Keratinocyte (primary cell): ENCODE results near the gene MAML1. TPM values are rescaled to one million over a fixed set of nuclear protein-coding genes. Genes with fewer than 3 reads are reported as not detected.

Experiments
- DNase-seq: peaks from one replicate; pipeline ENCODE4 v3.0.0-alpha.2; 2011; ENCODE audit warnings: low read depth, missing footprints, low spot score
- FAIRE-seq: peaks from 2 replicates; lab custom pipeline; 2011; peaks lifted over from hg19 to GRCh38; lab: Jason Lieb, UNC
- H2AFZ ChIP-seq: 2 replicates; pipeline ENCODE4 v1.6.0; 2012; ENCODE audit warnings: low read length, control low read depth, inconsistent platforms; ENCODE audit not compliant: control insufficient read depth
- H3K27ac ChIP-seq: 2 replicates; pipeline ENCODE4 v1.5.1; 2011; ENCODE audit warnings: low read length; ENCODE audit not compliant: control insufficient read depth, insufficient read depth
- H3K27me3 ChIP-seq: 3 replicates; pipeline ENCODE4 v1.6.0; 2011; ENCODE audit warnings: low read length; ENCODE audit not compliant: control insufficient read depth, insufficient read depth; ENCODE audit errors: extremely low read depth
- H3K36me3 ChIP-seq, 2 experiments: 2 replicates in 1 of 2; 3 replicates in 1 of 2; pipeline ENCODE4 v1.5.1; 2011; ENCODE audit warnings: low read length in 2 of 2, mild to moderate bottlenecking in 1 of 2; ENCODE audit not compliant: control insufficient read depth in 2 of 2, insufficient read depth in 2 of 2; ENCODE audit errors: extremely low read depth in 1 of 2
- H3K4me1 ChIP-seq: 3 replicates; pipeline ENCODE4 v1.5.1; 2011; ENCODE audit warnings: low read length; ENCODE audit not compliant: control insufficient read depth, insufficient read depth; ENCODE audit errors: extremely low read depth
- H3K4me2 ChIP-seq: 3 replicates; pipeline ENCODE4 v1.6.0; 2011; ENCODE audit warnings: low read depth, low read length; ENCODE audit not compliant: control insufficient read depth, insufficient read depth; ENCODE audit errors: extremely low read depth
- H3K4me3 ChIP-seq, 3 experiments: fragments of 200-600 bp in 1 of 3; sonication (generic) in 1 of 3; 2 replicates in 2 of 3; 3 replicates in 1 of 3; pipeline ENCODE4 v1.5.1; 2011 to 2016; ENCODE audit warnings: low read length in 3 of 3, mild to moderate bottlenecking in 3 of 3, control low read depth in 2 of 3, inconsistent platforms in 1 of 3, low read depth in 1 of 3, mixed read lengths in 1 of 3, mixed run types in 1 of 3, moderate library complexity in 1 of 3; ENCODE audit not compliant: control insufficient read depth in 2 of 3, insufficient read depth in 2 of 3; ENCODE audit errors: extremely low read depth in 1 of 3
- H3K79me2 ChIP-seq: 2 replicates; pipeline ENCODE4 v1.6.0; 2012; ENCODE audit warnings: low read length; ENCODE audit not compliant: control insufficient read depth, insufficient read depth
- H3K9ac ChIP-seq: 3 replicates; pipeline ENCODE4 v1.6.0; 2011; ENCODE audit warnings: low read length; ENCODE audit not compliant: control insufficient read depth, insufficient read depth; ENCODE audit errors: extremely low read depth
- H3K9me1 ChIP-seq: 3 replicates; pipeline ENCODE4 v1.6.0; 2011; ENCODE audit warnings: low read length; ENCODE audit not compliant: control insufficient read depth, insufficient read depth; ENCODE audit errors: extremely low read depth
- H3K9me3 ChIP-seq: 2 replicates; pipeline ENCODE4 v1.5.1; 2012; ENCODE audit warnings: low read depth, low read length; ENCODE audit not compliant: control insufficient read depth
- H4K20me1 ChIP-seq: 3 replicates; pipeline ENCODE4 v1.6.0; 2011; ENCODE audit warnings: low read length; ENCODE audit not compliant: control insufficient read depth, insufficient read depth; ENCODE audit errors: extremely low read depth
- CTCF ChIP-seq, 3 experiments: IDR thresholded peaks in 1 of 3; conservative IDR thresholded peaks in 1 of 3; optimal IDR thresholded peaks in 1 of 3; 2 replicates in 2 of 3; 3 replicates in 1 of 3; pipeline versions ENCODE3 to v1.5.1; 2011; ENCODE audit warnings: low read length in 3 of 3, mild to moderate bottlenecking in 3 of 3, moderate library complexity in 2 of 3, control low read depth in 1 of 3, inconsistent platforms in 1 of 3; ENCODE audit not compliant: insufficient read depth in 2 of 3; ENCODE audit errors: extremely low read depth in 1 of 3
- EZH2 ChIP-seq: IDR thresholded peaks from one replicate; pipeline ENCODE4 v1.6.1; 2012; ENCODE audit warnings: inconsistent platforms, mild to moderate bottlenecking, low read length, moderate library complexity
- dilution Hi-C: fragments of 300-500 bp; cut with MboI; formaldehyde crosslinking; loops from one replicate; pipeline ENCODE4 v1.7.0; 2020; ENCODE audit warnings: low sequenced_read_pairs; ENCODE audit not compliant: extremely low pct_ligation_motif_present
- polyA plus RNA-seq, 5 experiments: library from polyadenylated mRNA; depleted of rRNA in 3 of 5; stranded (reverse) in 3 of 5; stranded (forward) in 1 of 5; unstranded in 1 of 5; fragments of >200 nt; gene quantifications; 1 replicate in 1 of 5; 2 replicates in 3 of 5; 3 replicates in 1 of 5; pipeline versions ENCODE4 v1.2.1 to v1.2.3, GENCODE V29; 2011 to 2012; ENCODE audit warnings: missing spikeins in 2 of 5, low read depth in 1 of 5, low replicate concordance in 1 of 5

Gene MAML1
- polyA plus RNA-seq, 1 donor (not counting 4 experiments of a cell fraction or from before 2014, with no cell fraction given): 4.9 TPM

DNA sequence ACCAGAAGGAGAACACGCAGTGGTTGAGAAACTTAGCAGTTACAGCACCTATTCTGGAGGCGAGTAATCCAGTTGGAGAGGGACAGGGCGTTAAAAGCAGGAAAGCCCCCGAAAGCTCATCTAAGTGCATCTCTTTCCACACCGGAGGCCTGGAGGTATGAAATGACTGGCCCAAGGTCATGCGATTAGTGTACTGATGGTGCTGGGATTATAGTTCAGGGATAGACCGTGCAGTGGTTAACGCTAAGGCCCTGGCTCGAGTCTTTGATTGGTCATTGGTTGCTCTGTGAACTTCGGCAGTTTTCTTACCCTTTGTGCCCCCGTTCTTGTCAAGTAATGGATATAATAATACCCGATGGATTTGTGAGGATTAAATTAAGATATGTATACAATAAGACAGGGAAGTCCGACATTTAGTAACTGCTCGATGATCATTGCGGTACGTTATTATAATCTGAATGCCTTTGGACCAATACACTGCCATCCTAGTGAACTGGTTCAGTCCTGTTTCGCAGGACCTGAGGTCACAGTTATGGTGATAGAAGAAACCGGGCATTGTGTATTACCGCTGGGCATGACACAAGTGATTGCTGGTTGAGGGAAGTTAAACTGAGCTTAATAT, 32.9 kb upstream of the MAML1 start:
- no peaks in the 10 kb centered on the region for H3K9me3 ChIP-seq
- H3K27ac ChIP-seq: peak overlapping the region; percentile 99
- peak overlapping the region; percentile 100 for H3K9ac ChIP-seq
- FAIRE-seq (no peak), DNase-seq (no peak)
- dilution Hi-C loops: no loop called here
- H3K27me3 ChIP-seq: no peaks in the 10 kb centered on the region
- peak overlapping the region; percentile 19 for H2AFZ ChIP-seq
- H3K79me2 ChIP-seq: peaks cover 57% of the 10 kb centered on the region
- H3K4me3 ChIP-seq: peak overlapping the region; percentile 62 to 100 (median 99)
- H3K4me2 ChIP-seq: peak overlapping the region; percentile 96
- no peak for TF ChIP-seq EZH2
- TF ChIP-seq CTCF (optimal IDR thresholded peaks at IDR 0.05 in 1 of 3, IDR thresholded peaks at IDR 0.05 in 1 of 3, conservative IDR thresholded peaks at IDR 0.05 in 1 of 3; ENCODE audit: extremely low read depth in 1 of 3, insufficient read depth in 2 of 3, low read length in 3 of 3): no peak
- H3K36me3 ChIP-seq: peaks cover 11 to 15% of the 10 kb centered on the region in 2 experiments
- peaks cover 9% of the 10 kb centered on the region for H3K4me1 ChIP-seq
- peaks cover 20% of the 10 kb centered on the region for H4K20me1 ChIP-seq
- no peaks in the 10 kb centered on the region for H3K9me1 ChIP-seq

GRCh38 chr5:179700401-179700918, 32.2 kb upstream of the MAML1 start:
- H3K4me3 ChIP-seq: peak overlapping the region; percentile 62 to 100 (median 99)
- TF ChIP-seq CTCF (optimal IDR thresholded peaks at IDR 0.05 in 1 of 3, IDR thresholded peaks at IDR 0.05 in 1 of 3, conservative IDR thresholded peaks at IDR 0.05 in 1 of 3; ENCODE audit: extremely low read depth in 1 of 3, insufficient read depth in 2 of 3, low read length in 3 of 3): no peak
- TF ChIP-seq EZH2: no peak
- H3K36me3 ChIP-seq: peaks cover 11 to 21% of the 10 kb centered on the region in 2 experiments
- H3K9me1 ChIP-seq: no peaks in the 10 kb centered on the region
- H3K27me3 ChIP-seq: no peaks in the 10 kb centered on the region
- H3K9me3 ChIP-seq: no peaks in the 10 kb centered on the region
- peaks cover 21% of the 10 kb centered on the region for H4K20me1 ChIP-seq
- H3K79me2 ChIP-seq: peaks cover 64% of the 10 kb centered on the region
- peaks cover 9% of the 10 kb centered on the region for H3K4me1 ChIP-seq
- H2AFZ ChIP-seq: no peak overlapping the region
- FAIRE-seq (no peak), DNase-seq (no peak)
- dilution Hi-C loops: no loop called here
- H3K4me2 ChIP-seq: peak overlapping the region; percentile 96
- H3K27ac ChIP-seq: peak overlapping the region; percentile 99
- H3K9ac ChIP-seq: peak overlapping the region; percentile 100
